Anterior cingulate cortex (tissue), 58 donors: ENCODE results near the gene AMPH.
"Not testable (repeated sequence)": the region's sequence is repeated elsewhere in the genome, so short reads cannot be mapped to it uniquely, and the experiment has no call there.

Source experiments
- DNase-seq, 58 donors: peaks; one replicate each; lab custom pipeline; 2025; lab: John Stamatoyannopoulos, UW

The AMPH gene

GRCh38 chr7:38411404-38411803, 219.8 kb downstream of the AMPH start:
- DNase-seq = no peak

- DNase-seq = no peak
Measured at GRCh38 chr7:38410056-38410455, 221.1 kb downstream of the AMPH start.

- no peak for DNase-seq
Measured at GRCh38 chr7:38409531-38409930, 221.6 kb downstream of the AMPH start.

- peak in 17 of 58 donors; percentile 5 to 53 (median 21) for DNase-seq
Measured at GRCh38 chr7:38398725-38399321, 232.3 kb downstream of the AMPH start.

- DNase-seq = peak in 1 of 58 donors; percentile 28
Measured at GRCh38 chr7:38396852-38397251, 234.3 kb downstream of the AMPH start.

- DNase-seq = not testable (repeated sequence)
Measured at GRCh38 chr7:38395921-38396552, 235.1 kb downstream of the AMPH start.

GRCh38 chr7:38394660-38395059, 236.5 kb downstream of the AMPH start:
- DNase-seq = no peak

GRCh38 chr7:38393874-38394273, 237.3 kb downstream of the AMPH start:
- no peak for DNase-seq

GRCh38 chr7:38391751-38392150, 239.4 kb downstream of the AMPH start:
- DNase-seq = no peak

- DNase-seq = no peak
Measured at GRCh38 chr7:38385682-38386081, 245.5 kb downstream of the AMPH start.

GRCh38 chr7:38383281-38383680, 247.9 kb downstream of the AMPH start:
- no peak for DNase-seq

GRCh38 chr7:38382684-38383083, 248.5 kb downstream of the AMPH start:
- DNase-seq = no peak

- DNase-seq = no peak
Measured at GRCh38 chr7:38375453-38375852, 255.7 kb downstream of the AMPH start.

- peak in 6 of 58 donors; percentile 9 to 49 (median 20) for DNase-seq
Measured at GRCh38 chr7:38374507-38374906, 256.7 kb downstream of the AMPH start.

GRCh38 chr7:38373155-38373554, 258.0 kb downstream of the AMPH start:
- DNase-seq = no peak

GRCh38 chr7:38372290-38372689, 258.9 kb downstream of the AMPH start:
- DNase-seq = no peak

GRCh38 chr7:38369816-38370493, 261.2 kb downstream of the AMPH start:
- DNase-seq = peak in 56 of 58 donors; percentile 8 to 92 (median 68)

- peak in 24 of 58 donors; percentile 7 to 42 (median 24) for DNase-seq
Measured at GRCh38 chr7:38368191-38368605, 263.0 kb downstream of the AMPH start.

- no peak for DNase-seq
Measured at GRCh38 chr7:38367301-38367890, 263.8 kb downstream of the AMPH start.

- peak in 1 of 58 donors; percentile 12 for DNase-seq
Measured at GRCh38 chr7:38363379-38363778, 267.8 kb downstream of the AMPH start.

- DNase-seq = not testable (repeated sequence)
Measured at GRCh38 chr7:38362611-38363237, 268.4 kb downstream of the AMPH start.
